PFSK-1 (cell line): Measurements from ENCODE around the gene SH2D4B.

Source experiments
- FOXP2 ChIP-seq: optimal IDR thresholded peaks from 2 replicates; pipeline ENCODE3; 2011; ENCODE audit warnings: borderline replicate concordance, control low read depth, inconsistent platforms; ENCODE audit not compliant: insufficient read depth; ENCODE audit errors: extremely low read length, extremely low read depth
- POLR2AphosphoS5 ChIP-seq: IDR thresholded peaks from 2 replicates; pipeline ENCODE4 v1.6.1; 2012; ENCODE audit warnings: low read depth, mild to moderate bottlenecking, control low read depth, low read length, moderate library complexity
- SIN3A ChIP-seq: IDR thresholded peaks from 2 replicates; pipeline ENCODE4 v1.6.1; 2012; ENCODE audit warnings: mild to moderate bottlenecking, low read length, moderate library complexity, borderline replicate concordance; ENCODE audit not compliant: insufficient read depth
- TAF1 ChIP-seq: IDR thresholded peaks from 2 replicates; pipeline ENCODE4 v1.6.1; 2012; ENCODE audit warnings: low read length, control low read depth, borderline replicate concordance; ENCODE audit not compliant: insufficient read depth
- TF ChIP-seq, protein P1 (sequence below), 2 experiments: IDR thresholded peaks; 2 replicates each; pipeline versions ENCODE4 v1.6.1 to v1.8.0; 2011 to 2012; ENCODE audit warnings: low read depth in 2 of 2, low read length in 2 of 2, control low read depth in 1 of 2, inconsistent platforms in 1 of 2, mild to moderate bottlenecking in 1 of 2, moderate library complexity in 1 of 2; ENCODE audit not compliant: insufficient read depth in 1 of 2

SH2D4B gene

DNA sequence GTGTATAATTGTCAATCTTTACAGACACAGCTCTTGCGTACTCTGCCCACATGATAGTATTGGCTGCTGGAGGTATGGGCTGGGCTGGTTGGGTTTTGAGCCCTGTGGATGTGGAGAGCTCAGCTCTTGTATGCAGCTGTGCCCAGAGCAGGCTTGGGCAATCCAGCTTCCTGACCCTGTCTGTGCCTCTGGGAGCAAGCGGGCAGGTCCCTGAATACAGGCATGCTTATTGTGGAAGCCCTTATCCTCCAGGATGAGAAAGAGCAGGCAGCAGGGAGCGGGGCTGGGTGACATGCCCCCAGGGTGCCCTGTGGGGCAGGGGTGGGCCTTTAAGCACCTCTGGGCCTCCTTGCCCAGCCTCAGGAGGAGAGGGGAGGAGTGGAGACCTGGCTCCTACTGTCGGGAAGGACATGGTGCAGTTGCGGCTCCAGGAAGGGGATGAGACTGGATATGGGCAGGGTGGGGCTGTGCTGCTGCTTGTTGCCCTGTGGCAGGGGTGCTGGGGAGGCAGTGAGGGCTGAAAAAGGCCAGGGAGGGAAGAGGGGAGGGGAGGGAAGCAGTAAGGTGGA, 32.7 kb upstream of the SH2D4B start:
- TF ChIP-seq, protein P1, sequence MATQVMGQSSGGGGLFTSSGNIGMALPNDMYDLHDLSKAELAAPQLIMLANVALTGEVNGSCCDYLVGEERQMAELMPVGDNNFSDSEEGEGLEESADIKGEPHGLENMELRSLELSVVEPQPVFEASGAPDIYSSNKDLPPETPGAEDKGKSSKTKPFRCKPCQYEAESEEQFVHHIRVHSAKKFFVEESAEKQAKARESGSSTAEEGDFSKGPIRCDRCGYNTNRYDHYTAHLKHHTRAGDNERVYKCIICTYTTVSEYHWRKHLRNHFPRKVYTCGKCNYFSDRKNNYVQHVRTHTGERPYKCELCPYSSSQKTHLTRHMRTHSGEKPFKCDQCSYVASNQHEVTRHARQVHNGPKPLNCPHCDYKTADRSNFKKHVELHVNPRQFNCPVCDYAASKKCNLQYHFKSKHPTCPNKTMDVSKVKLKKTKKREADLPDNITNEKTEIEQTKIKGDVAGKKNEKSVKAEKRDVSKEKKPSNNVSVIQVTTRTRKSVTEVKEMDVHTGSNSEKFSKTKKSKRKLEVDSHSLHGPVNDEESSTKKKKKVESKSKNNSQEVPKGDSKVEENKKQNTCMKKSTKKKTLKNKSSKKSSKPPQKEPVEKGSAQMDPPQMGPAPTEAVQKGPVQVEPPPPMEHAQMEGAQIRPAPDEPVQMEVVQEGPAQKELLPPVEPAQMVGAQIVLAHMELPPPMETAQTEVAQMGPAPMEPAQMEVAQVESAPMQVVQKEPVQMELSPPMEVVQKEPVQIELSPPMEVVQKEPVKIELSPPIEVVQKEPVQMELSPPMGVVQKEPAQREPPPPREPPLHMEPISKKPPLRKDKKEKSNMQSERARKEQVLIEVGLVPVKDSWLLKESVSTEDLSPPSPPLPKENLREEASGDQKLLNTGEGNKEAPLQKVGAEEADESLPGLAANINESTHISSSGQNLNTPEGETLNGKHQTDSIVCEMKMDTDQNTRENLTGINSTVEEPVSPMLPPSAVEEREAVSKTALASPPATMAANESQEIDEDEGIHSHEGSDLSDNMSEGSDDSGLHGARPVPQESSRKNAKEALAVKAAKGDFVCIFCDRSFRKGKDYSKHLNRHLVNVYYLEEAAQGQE (IDR thresholded peaks at IDR 0.05; ENCODE audit: insufficient read depth in 1 of 2, low read depth in 2 of 2, low read length in 2 of 2): no peak
- no peak for TF ChIP-seq FOXP2
- TF ChIP-seq SIN3A: no peak
- no peak for TF ChIP-seq POLR2AphosphoS5
- no peak for TF ChIP-seq TAF1

DNA sequence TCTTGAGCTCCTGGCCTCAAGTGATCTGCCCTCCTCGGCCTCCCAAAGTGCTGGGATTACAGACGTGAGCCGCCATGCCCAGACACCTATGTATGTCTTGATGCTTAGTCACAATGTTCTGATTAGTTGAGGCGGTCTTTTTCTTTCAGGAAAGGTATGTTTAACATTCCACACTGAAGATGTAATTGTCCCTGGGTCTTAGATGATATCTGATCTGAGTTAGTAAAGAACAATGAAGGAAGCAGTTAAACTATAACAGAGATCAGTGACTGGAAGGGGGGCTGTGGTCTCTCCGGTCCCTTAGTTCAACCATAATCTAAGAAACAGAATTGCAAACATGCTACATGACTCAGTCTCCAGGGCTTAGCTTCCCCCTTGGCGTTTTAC, 31.5 kb upstream of the SH2D4B start:
- TF ChIP-seq TAF1 (no peak), SIN3A (no peak), POLR2AphosphoS5 (no peak), FOXP2 (no peak)
- TF ChIP-seq, protein P1 (IDR thresholded peaks at IDR 0.05; ENCODE audit: insufficient read depth in 1 of 2, low read depth in 2 of 2, low read length in 2 of 2): no peak

DNA sequence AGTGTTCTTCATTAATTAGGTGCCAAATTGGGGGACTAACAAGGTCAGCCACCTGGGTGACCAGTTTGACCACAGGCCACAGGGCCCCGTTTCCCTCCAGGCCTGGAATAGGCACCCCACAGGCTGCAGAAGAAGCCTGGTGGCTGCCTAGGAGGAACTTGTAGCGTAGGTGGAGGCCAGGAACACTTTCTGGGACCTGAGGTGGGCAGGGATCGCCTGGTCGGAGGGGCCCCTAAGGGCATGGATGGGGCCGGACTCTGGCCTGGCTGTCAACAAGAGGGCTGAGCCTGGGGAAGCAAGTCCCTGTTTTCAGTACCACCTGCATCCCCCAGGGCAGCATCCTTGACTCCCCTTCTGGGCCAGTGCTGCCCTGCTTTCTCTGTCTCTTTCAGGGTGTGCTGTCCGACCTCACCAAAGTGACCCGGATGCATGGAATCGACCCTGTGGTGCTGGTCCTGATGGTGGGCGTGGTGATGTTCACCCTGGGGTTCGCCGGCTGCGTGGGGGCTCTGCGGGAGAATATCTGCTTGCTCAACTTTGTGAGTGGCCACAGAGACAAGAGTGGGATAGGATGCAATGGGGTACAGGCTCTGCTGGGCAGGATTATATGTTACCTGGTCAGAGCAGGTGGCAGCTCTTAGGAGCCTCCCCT, 30.7 kb upstream of the SH2D4B start:
- TF ChIP-seq POLR2AphosphoS5 (no peak), SIN3A (no peak), FOXP2 (no peak), TAF1 (no peak)
- TF ChIP-seq, protein P1 (IDR thresholded peaks at IDR 0.05; ENCODE audit: insufficient read depth in 1 of 2, low read depth in 2 of 2, low read length in 2 of 2): no peak

DNA sequence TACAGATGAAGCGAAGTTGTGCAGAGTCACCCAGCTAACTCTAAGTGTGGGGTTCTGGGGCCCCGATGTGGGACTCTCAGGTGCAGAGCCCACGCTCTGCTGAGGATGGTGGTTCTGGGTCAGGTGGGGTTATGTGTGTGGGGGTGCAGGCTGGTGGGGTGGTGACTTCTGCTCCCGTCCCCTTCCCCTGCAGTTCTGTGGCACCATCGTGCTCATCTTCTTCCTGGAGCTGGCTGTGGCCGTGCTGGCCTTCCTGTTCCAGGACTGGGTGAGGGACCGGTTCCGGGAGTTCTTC, 28.6 kb upstream of the SH2D4B start:
- no peak for TF ChIP-seq POLR2AphosphoS5
- TF ChIP-seq FOXP2: no peak
- TF ChIP-seq SIN3A: no peak
- no peak for TF ChIP-seq TAF1
- TF ChIP-seq, protein P1 (IDR thresholded peaks at IDR 0.05; ENCODE audit: insufficient read depth in 1 of 2, low read depth in 2 of 2, low read length in 2 of 2): no peak

DNA sequence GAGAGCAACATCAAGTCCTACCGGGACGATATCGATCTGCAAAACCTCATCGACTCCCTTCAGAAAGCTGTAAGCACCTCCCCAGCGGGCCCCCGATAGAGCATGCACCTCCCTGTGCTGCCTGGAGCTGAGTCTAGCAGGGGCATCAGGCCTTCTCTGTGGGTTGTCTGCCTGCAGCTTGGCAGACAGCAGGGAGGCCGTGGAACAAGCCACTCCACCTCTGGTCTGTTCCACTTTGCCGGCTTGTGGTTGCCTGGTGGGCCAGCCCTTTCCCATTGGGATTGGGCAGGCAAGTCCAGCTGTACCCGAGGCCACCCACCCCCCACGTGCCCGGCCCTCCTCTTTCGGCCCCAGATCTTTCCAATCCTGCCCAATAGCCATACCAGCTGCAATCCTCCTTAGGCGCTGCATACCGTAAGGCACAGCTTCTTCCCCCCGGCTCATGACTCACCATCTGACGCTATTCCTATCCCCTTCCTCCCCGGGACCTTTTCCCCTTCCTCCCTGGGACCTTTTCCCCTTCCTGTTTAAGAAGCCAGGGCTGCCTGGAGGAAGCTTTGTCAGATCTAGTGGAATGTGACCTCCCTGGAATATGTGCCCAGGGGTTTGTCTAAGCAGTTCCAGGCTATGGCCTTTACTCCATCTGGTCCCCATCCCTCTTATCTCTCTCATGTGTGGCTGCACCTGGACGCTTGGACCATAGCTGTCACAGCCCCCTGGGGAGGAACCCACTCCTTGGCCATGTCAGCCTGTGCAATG, 28.1 kb upstream of the SH2D4B start:
- TF ChIP-seq, protein P1 (IDR thresholded peaks at IDR 0.05; ENCODE audit: insufficient read depth in 1 of 2, low read depth in 2 of 2, low read length in 2 of 2): peak in 1 of 2 experiments; percentile 71; a peak in 1 of 4 replicates
- TF ChIP-seq POLR2AphosphoS5 (0 out of 2 replicates have a peak, but pooled peaks have one; percentile 20), FOXP2 (peak; percentile 53), SIN3A (no peak)
